Lower lobe of right lung (tissue), 2 donors: Measurements from ENCODE around the gene NOS1AP. TPM values are rescaled to one million over a fixed set of nuclear protein-coding genes. Genes with fewer than 3 reads are reported as not detected.

Experiments
- ATAC-seq, 2 donors: fragments of 200-7000 bp; cut with Tn5 transposase; one replicate each; pipeline ENCODE4 v1.9.1; 2020 to 2022; ENCODE audit warnings: mild to moderate bottlenecking in 2 of 2, moderate library complexity in 2 of 2
- DNase-seq: peaks from one replicate; pipeline ENCODE4 v3.0.0-alpha.2; 2020
- H3K27ac ChIP-seq: fragments of 200-600 bp; one replicate; pipeline ENCODE4 v1.8.0; 2022
- H3K27me3 ChIP-seq: fragments of 200-600 bp; one replicate; pipeline ENCODE4 v1.8.0; 2022; ENCODE audit warnings: low read depth
- H3K36me3 ChIP-seq: fragments of 200-600 bp; one replicate; pipeline ENCODE4 v1.8.0; 2022; ENCODE audit warnings: mild to moderate bottlenecking
- H3K4me1 ChIP-seq: fragments of 200-600 bp; one replicate; pipeline ENCODE4 v1.8.0; 2022
- H3K4me3 ChIP-seq: fragments of 200-600 bp; one replicate; pipeline ENCODE4 v1.8.0; 2022; ENCODE audit warnings: mild to moderate bottlenecking
- H3K9me3 ChIP-seq: fragments of 200-600 bp; one replicate; pipeline ENCODE4 v1.8.0; 2022
- intact Hi-C: fragments of 100-400 bp; cut with DNase I; formaldehyde crosslinking; loops from one replicate; pipeline ENCODE4 v1.11.0; 2022
- total RNA-seq: library from RNA; stranded (reverse); fragmentation: NEBNext Ultra II Directional; extraction: Animal tissue kit (Norgen Biotek cat#: 25700); gene quantifications from one replicate; pipeline ENCODE4 v1.2.1, GENCODE V29; 2021
- TF ChIP-seq, protein P1 (sequence below): fragments of 200-600 bp; IDR thresholded peaks from one replicate; pipeline ENCODE4 v1.8.0; 2022; ENCODE audit warnings: antibody characterized with exemption, mild to moderate bottlenecking
- donor health status: DM: no; HTN: yes; CAD: no; lungs with severe emphysema.

The NOS1AP gene
- total RNA-seq, 1 donor from 2014 or later: 3.6 TPM

DNA sequence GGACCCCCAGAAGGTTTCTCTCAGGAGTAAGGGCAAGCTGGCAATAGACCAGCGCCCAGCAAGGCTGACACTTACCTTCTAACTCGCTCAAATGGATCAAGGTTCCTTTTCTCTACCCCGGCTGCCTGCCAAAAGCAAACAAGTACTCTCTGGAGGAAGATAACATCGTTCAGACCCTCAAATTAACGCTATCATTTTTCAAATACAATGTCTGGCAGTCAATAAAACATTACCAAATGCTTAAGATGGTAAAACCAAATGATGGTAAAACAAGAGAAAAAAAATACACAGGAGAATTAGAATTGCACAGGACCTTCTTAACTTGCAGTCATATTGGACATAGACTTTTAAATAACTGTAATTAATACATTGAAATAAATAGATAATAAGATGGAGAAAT is 159.1 kb downstream of the NOS1AP start:
- TF ChIP-seq, protein P1, sequence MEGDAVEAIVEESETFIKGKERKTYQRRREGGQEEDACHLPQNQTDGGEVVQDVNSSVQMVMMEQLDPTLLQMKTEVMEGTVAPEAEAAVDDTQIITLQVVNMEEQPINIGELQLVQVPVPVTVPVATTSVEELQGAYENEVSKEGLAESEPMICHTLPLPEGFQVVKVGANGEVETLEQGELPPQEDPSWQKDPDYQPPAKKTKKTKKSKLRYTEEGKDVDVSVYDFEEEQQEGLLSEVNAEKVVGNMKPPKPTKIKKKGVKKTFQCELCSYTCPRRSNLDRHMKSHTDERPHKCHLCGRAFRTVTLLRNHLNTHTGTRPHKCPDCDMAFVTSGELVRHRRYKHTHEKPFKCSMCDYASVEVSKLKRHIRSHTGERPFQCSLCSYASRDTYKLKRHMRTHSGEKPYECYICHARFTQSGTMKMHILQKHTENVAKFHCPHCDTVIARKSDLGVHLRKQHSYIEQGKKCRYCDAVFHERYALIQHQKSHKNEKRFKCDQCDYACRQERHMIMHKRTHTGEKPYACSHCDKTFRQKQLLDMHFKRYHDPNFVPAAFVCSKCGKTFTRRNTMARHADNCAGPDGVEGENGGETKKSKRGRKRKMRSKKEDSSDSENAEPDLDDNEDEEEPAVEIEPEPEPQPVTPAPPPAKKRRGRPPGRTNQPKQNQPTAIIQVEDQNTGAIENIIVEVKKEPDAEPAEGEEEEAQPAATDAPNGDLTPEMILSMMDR: no peak
- intact Hi-C loops: no loop called here
- ATAC-seq: no peak
- H3K9me3 ChIP-seq: no peaks in the 10 kb centered on the region
- H3K4me3 ChIP-seq: no peak overlapping the region
- no peaks in the 10 kb centered on the region for H3K27me3 ChIP-seq
- H3K4me1 ChIP-seq: peaks cover 19% of the 10 kb centered on the region
- DNase-seq: no peak
- H3K36me3 ChIP-seq: no peaks in the 10 kb centered on the region
- no peak overlapping the region for H3K27ac ChIP-seq

DNA sequence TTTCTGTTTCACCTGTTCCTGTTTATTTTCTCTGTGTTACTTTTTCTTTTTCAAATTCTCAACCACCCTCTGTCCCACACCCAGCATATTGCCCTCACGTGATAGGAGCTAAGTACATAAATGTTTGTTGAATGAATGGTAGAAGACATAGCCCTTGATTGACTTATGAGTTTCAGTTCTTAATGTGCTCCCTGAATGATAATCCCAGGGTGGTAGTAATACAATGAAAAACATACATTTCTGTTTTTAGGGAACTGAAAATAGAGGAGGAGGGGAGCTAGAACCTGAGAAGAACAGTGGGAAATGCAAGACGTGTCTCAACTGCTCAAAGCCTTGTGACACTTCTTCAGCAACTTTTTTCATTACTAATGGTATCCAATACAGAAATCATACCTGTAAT is 160.1 kb downstream of the NOS1AP start:
- Histone ChIP-seq H3K4me3 (no peak overlapping the region), H3K4me1 (peaks cover 19% of the 10 kb centered on the region), H3K27ac (no peak overlapping the region), H3K27me3 (no peaks in the 10 kb centered on the region), H3K9me3 (no peaks in the 10 kb centered on the region), H3K36me3 (no peaks in the 10 kb centered on the region)
- ATAC-seq (peak; percentile 19 to 29), DNase-seq (no peak)
- TF ChIP-seq, protein P1: no peak
- intact Hi-C loops: no loop called here

DNA sequence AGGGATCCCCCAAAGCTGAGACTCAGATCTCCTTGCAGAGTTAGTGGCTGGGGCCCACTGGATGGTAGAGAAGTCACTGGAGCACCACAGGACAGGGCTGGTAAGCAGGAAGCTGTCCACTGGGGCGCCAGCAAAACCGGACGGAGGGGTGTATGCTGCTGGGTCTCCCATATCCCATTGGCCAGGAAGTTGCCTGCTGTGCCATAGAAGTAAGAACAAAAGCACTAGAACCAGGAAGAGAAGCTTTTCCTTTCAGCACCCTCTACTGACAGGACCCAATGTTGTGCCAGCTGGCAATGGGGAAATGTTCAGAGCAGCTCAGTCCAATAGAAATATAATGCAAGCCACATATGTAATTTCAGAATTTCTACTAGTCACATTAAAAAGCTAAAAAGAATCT is 160.6 kb downstream of the NOS1AP start:
- peak; percentile 59 to 65 for ATAC-seq
- intact Hi-C loops: no loop called here

DNA sequence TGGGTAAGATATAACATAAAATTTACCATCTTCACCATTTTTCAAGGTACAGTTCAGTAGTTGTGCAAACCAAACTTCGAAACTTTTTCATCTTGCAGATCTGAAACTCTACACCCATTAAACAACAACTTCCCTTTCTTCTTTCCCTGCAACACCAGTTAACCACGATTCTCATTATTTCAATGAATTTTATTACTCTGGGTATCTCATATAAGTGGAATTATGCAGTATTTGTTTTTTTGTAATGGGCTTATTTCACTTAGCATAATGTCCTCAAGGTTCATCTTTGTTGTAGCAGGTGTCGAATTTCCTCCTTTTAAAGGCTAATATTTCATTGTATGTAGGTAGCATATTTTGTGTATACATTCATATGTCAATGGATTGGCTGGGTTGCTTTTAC is 161.0 kb downstream of the NOS1AP start:
- H3K4me1 ChIP-seq: peaks cover 19% of the 10 kb centered on the region
- intact Hi-C loops: no loop called here
- no peaks in the 10 kb centered on the region for H3K27me3 ChIP-seq
- TF ChIP-seq, protein P1: no peak
- DNase-seq (no peak), ATAC-seq (no peak)
- H3K36me3 ChIP-seq: no peaks in the 10 kb centered on the region
- no peaks in the 10 kb centered on the region for H3K9me3 ChIP-seq
- no peak overlapping the region for H3K27ac ChIP-seq
- no peak overlapping the region for H3K4me3 ChIP-seq

More for the DNA sequence above, 160.6 kb downstream of the NOS1AP start:
- H3K27me3 ChIP-seq: no peaks in the 10 kb centered on the region
- TF ChIP-seq, protein P1: no peak
- H3K4me1 ChIP-seq: peaks cover 19% of the 10 kb centered on the region
- no peak overlapping the region for H3K27ac ChIP-seq
- H3K36me3 ChIP-seq: no peaks in the 10 kb centered on the region
- H3K9me3 ChIP-seq: no peaks in the 10 kb centered on the region
- no peak overlapping the region for H3K4me3 ChIP-seq
- peak; percentile 49 for DNase-seq

DNA sequence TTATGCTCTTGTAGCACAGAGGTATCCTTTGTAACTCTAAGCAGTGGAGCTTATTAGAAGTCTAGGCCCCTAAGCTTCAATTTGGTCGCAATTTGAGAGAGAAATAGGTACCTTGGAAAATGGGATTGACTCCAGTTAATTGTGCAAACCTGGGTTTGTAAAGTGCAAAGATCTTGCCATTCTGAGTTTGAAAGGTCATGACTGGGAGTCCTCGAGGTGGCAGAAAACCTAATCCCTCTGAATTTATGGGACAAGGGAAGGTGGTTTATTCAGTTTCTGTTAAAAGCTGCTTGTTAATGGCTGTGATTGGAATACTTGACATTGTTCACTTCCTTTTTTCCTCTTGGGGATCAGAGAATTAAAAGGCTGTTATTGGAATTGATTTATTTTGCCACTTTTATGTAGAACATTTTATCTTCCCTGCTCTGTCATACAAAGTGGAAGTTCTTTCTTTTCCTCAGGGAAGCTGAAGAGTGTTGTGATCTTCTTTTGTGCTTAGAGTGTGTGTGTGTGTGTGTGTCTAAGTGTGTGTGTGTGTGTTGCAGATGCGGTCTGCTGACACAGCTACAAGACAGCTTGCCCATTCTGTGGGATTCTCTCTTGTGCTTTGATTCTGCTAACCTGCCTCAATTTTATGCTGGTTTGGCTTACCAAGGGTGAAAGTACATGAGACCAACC is 162.7 kb downstream of the NOS1AP start:
- H3K4me3 ChIP-seq: no peak overlapping the region
- no peaks in the 10 kb centered on the region for H3K27me3 ChIP-seq
- peaks cover 19% of the 10 kb centered on the region for H3K4me1 ChIP-seq
- intact Hi-C loops: no loop called here
- TF ChIP-seq, protein P1: no peak
- DNase-seq: no peak
- ATAC-seq: no peak
- no peak overlapping the region for H3K27ac ChIP-seq
- H3K36me3 ChIP-seq: no peaks in the 10 kb centered on the region
- H3K9me3 ChIP-seq: no peaks in the 10 kb centered on the region
